ENCODE results near the gene PAPLN.

Gene PAPLN

GRCh38 chr14:73209953-73210352 lies 27.4 kb upstream of the PAPLN start:
- Histone ChIP-seq H3K27ac (ENCODE audit: low read depth, low read length) (no peak overlapping the region), H3K9me3 (ENCODE audit: control insufficient read depth, insufficient read depth, low read length) (peaks cover 9% of the 10 kb centered on the region; the same call in 1 of the 2 replicates), H3K4me1 (ENCODE audit: control insufficient read depth, insufficient read depth, low read length) (no peaks in the 10 kb centered on the region), H3K4me3 (ENCODE audit: low read depth, low read length) (no peak overlapping the region), H3K27me3 (ENCODE audit: control insufficient read depth, insufficient read depth, low read length) (no peaks in the 10 kb centered on the region), H3K9ac (ENCODE audit: low read depth, low read length) (no peak overlapping the region), H3K36me3 (ENCODE audit: control insufficient read depth, insufficient read depth, low read length) (peaks cover 68% of the 10 kb centered on the region)

GRCh38 chr14:73211251-73212040 lies 25.9 kb upstream of the PAPLN start:
- H3K4me1 ChIP-seq (ENCODE audit: control insufficient read depth, insufficient read depth, low read length), result no peaks in the 10 kb centered on the region
- peaks cover 9% of the 10 kb centered on the region; the same call in 1 of the 2 replicates for H3K9me3 ChIP-seq (ENCODE audit: control insufficient read depth, insufficient read depth, low read length)
- no peak overlapping the region for H3K4me3 ChIP-seq (ENCODE audit: low read depth, low read length)
- no peak overlapping the region for H3K27ac ChIP-seq (ENCODE audit: low read depth, low read length)
- no peaks in the 10 kb centered on the region for H3K27me3 ChIP-seq (ENCODE audit: control insufficient read depth, insufficient read depth, low read length)
- H3K36me3 ChIP-seq (ENCODE audit: control insufficient read depth, insufficient read depth, low read length), result peaks cover 62% of the 10 kb centered on the region
- H3K9ac ChIP-seq (ENCODE audit: low read depth, low read length), result no peak overlapping the region

- Histone ChIP-seq H3K36me3 (ENCODE audit: control insufficient read depth, insufficient read depth, low read length) (peaks cover 65% of the 10 kb centered on the region), H3K27ac (ENCODE audit: low read depth, low read length) (no peak overlapping the region), H3K9me3 (ENCODE audit: control insufficient read depth, insufficient read depth, low read length) (no peaks in the 10 kb centered on the region), H3K9ac (ENCODE audit: low read depth, low read length) (no peak overlapping the region), H3K4me3 (ENCODE audit: low read depth, low read length) (no peak overlapping the region), H3K4me1 (ENCODE audit: control insufficient read depth, insufficient read depth, low read length) (no peaks in the 10 kb centered on the region), H3K27me3 (ENCODE audit: control insufficient read depth, insufficient read depth, low read length) (no peaks in the 10 kb centered on the region)
Measured at GRCh38 chr14:73216030-73216429, 21.3 kb upstream of the PAPLN start.

GRCh38 chr14:73217411-73217810 lies 19.9 kb upstream of the PAPLN start:
- H3K9me3 ChIP-seq (ENCODE audit: control insufficient read depth, insufficient read depth, low read length), result no peaks in the 10 kb centered on the region
- H3K4me3 ChIP-seq (ENCODE audit: low read depth, low read length), result no peak overlapping the region
- H3K27me3 ChIP-seq (ENCODE audit: control insufficient read depth, insufficient read depth, low read length), result no peaks in the 10 kb centered on the region
- H3K9ac ChIP-seq (ENCODE audit: low read depth, low read length), result no peak overlapping the region
- H3K27ac ChIP-seq (ENCODE audit: low read depth, low read length), result no peak overlapping the region
- peaks cover 56% of the 10 kb centered on the region for H3K36me3 ChIP-seq (ENCODE audit: control insufficient read depth, insufficient read depth, low read length)
- H3K4me1 ChIP-seq (ENCODE audit: control insufficient read depth, insufficient read depth, low read length), result peaks cover 2% of the 10 kb centered on the region; the same call in 1 of the 2 replicates

- Histone ChIP-seq H3K36me3 (ENCODE audit: control insufficient read depth, insufficient read depth, low read length) (peaks cover 36% of the 10 kb centered on the region), H3K9ac (ENCODE audit: low read depth, low read length) (no peak overlapping the region)
Measured at GRCh38 chr14:73220061-73220460, 17.2 kb upstream of the PAPLN start.

GRCh38 chr14:73220634-73221033 lies 16.7 kb upstream of the PAPLN start:
- no peak overlapping the region for H3K9ac ChIP-seq (ENCODE audit: low read depth, low read length)
- no peak overlapping the region for H3K4me3 ChIP-seq (ENCODE audit: low read depth, low read length)
- no peak overlapping the region for H3K27ac ChIP-seq (ENCODE audit: low read depth, low read length)
- H3K27me3 ChIP-seq (ENCODE audit: control insufficient read depth, insufficient read depth, low read length), result no peaks in the 10 kb centered on the region
- H3K9me3 ChIP-seq (ENCODE audit: control insufficient read depth, insufficient read depth, low read length), result no peaks in the 10 kb centered on the region
- H3K4me1 ChIP-seq (ENCODE audit: control insufficient read depth, insufficient read depth, low read length), result peaks cover 13% of the 10 kb centered on the region
- H3K36me3 ChIP-seq (ENCODE audit: control insufficient read depth, insufficient read depth, low read length), result peaks cover 36% of the 10 kb centered on the region

More at GRCh38 chr14:73220061-73220460, 17.2 kb upstream of the PAPLN start:
- Histone ChIP-seq H3K27ac (ENCODE audit: low read depth, low read length) (no peak overlapping the region), H3K27me3 (ENCODE audit: control insufficient read depth, insufficient read depth, low read length) (no peaks in the 10 kb centered on the region), H3K9me3 (ENCODE audit: control insufficient read depth, insufficient read depth, low read length) (no peaks in the 10 kb centered on the region), H3K4me3 (ENCODE audit: low read depth, low read length) (no peak overlapping the region), H3K4me1 (ENCODE audit: control insufficient read depth, insufficient read depth, low read length) (peaks cover 13% of the 10 kb centered on the region)

GRCh38 chr14:73221945-73222344 lies 15.4 kb upstream of the PAPLN start:
- H3K9ac ChIP-seq (ENCODE audit: low read depth, low read length), result no peak overlapping the region
- no peaks in the 10 kb centered on the region for H3K9me3 ChIP-seq (ENCODE audit: control insufficient read depth, insufficient read depth, low read length)
- H3K27me3 ChIP-seq (ENCODE audit: control insufficient read depth, insufficient read depth, low read length), result no peaks in the 10 kb centered on the region
- H3K27ac ChIP-seq (ENCODE audit: low read depth, low read length), result no peak overlapping the region
- peaks cover 13% of the 10 kb centered on the region for H3K4me1 ChIP-seq (ENCODE audit: control insufficient read depth, insufficient read depth, low read length)
- H3K36me3 ChIP-seq (ENCODE audit: control insufficient read depth, insufficient read depth, low read length), result peaks cover 33% of the 10 kb centered on the region
- H3K4me3 ChIP-seq (ENCODE audit: low read depth, low read length), result no peak overlapping the region

GRCh38 chr14:73223049-73223448 lies 14.3 kb upstream of the PAPLN start:
- Histone ChIP-seq H3K4me1 (ENCODE audit: control insufficient read depth, insufficient read depth, low read length) (peaks cover 16% of the 10 kb centered on the region), H3K9ac (ENCODE audit: low read depth, low read length) (no peak overlapping the region), H3K36me3 (ENCODE audit: control insufficient read depth, insufficient read depth, low read length) (peaks cover 24% of the 10 kb centered on the region), H3K9me3 (ENCODE audit: control insufficient read depth, insufficient read depth, low read length) (no peaks in the 10 kb centered on the region), H3K27ac (ENCODE audit: low read depth, low read length) (peak overlapping the region; percentile 28), H3K27me3 (ENCODE audit: control insufficient read depth, insufficient read depth, low read length) (no peaks in the 10 kb centered on the region), H3K4me3 (ENCODE audit: low read depth, low read length) (no peak overlapping the region)

- Histone ChIP-seq H3K27me3 (ENCODE audit: control insufficient read depth, insufficient read depth, low read length) (no peaks in the 10 kb centered on the region), H3K4me3 (ENCODE audit: low read depth, low read length) (no peak overlapping the region), H3K9ac (ENCODE audit: low read depth, low read length) (no peak overlapping the region), H3K36me3 (ENCODE audit: control insufficient read depth, insufficient read depth, low read length) (no peaks in the 10 kb centered on the region), H3K4me1 (ENCODE audit: control insufficient read depth, insufficient read depth, low read length) (peaks cover 26% of the 10 kb centered on the region), H3K27ac (ENCODE audit: low read depth, low read length) (no peak overlapping the region), H3K9me3 (ENCODE audit: control insufficient read depth, insufficient read depth, low read length) (no peaks in the 10 kb centered on the region)
Measured at GRCh38 chr14:73225496-73225895, 11.8 kb upstream of the PAPLN start.

- H3K4me3 ChIP-seq (ENCODE audit: low read depth, low read length), result no peak overlapping the region
- H3K36me3 ChIP-seq (ENCODE audit: control insufficient read depth, insufficient read depth, low read length), result no peaks in the 10 kb centered on the region
- H3K4me1 ChIP-seq (ENCODE audit: control insufficient read depth, insufficient read depth, low read length), result peaks cover 32% of the 10 kb centered on the region
- no peaks in the 10 kb centered on the region for H3K27me3 ChIP-seq (ENCODE audit: control insufficient read depth, insufficient read depth, low read length)
- no peak overlapping the region for H3K9ac ChIP-seq (ENCODE audit: low read depth, low read length)
- H3K9me3 ChIP-seq (ENCODE audit: control insufficient read depth, insufficient read depth, low read length), result no peaks in the 10 kb centered on the region
- H3K27ac ChIP-seq (ENCODE audit: low read depth, low read length), result peak overlapping the region; percentile 65
Measured at GRCh38 chr14:73227812-73228781, 9.2 kb upstream of the PAPLN start.

- Histone ChIP-seq H3K4me1 (ENCODE audit: control insufficient read depth, insufficient read depth, low read length) (peaks cover 47% of the 10 kb centered on the region), H3K36me3 (ENCODE audit: control insufficient read depth, insufficient read depth, low read length) (no peaks in the 10 kb centered on the region), H3K27me3 (ENCODE audit: control insufficient read depth, insufficient read depth, low read length) (no peaks in the 10 kb centered on the region), H3K9me3 (ENCODE audit: control insufficient read depth, insufficient read depth, low read length) (no peaks in the 10 kb centered on the region), H3K4me3 (ENCODE audit: low read depth, low read length) (no peak overlapping the region), H3K27ac (ENCODE audit: low read depth, low read length) (no peak overlapping the region), H3K9ac (ENCODE audit: low read depth, low read length) (no peak overlapping the region)
Measured at GRCh38 chr14:73230051-73230450, 7.3 kb upstream of the PAPLN start.

All from HUES48 (cell line).